ENCODE data around the gene TTLL13.
A peak's percentile ranks its signal among the peaks of the same experiment; 100 is the strongest.
"Not testable (repeated sequence)": the region's sequence is repeated elsewhere in the genome, so short reads cannot be mapped to it uniquely, and the experiment has no call there.

TTLL13 gene

GRCh38 chr15:90265271-90266060, 16.1 kb downstream of the TTLL13 start, which contains the start of gene NGRN:
Gene NGRN, plus strand, starts transcription at chr15:90265672. Its CDS starts 41 bp downstream, at chr15:90265713.
- Histone ChIP-seq H3K27me3 (ENCODE audit: control insufficient read depth in 1 of 2, insufficient read depth in 2 of 2, low read length in 2 of 2) (no peaks in the 10 kb centered on the region), H3K4me3 (ENCODE audit: low read length in 2 of 2) (peak within 1 kb of the TSS; percentile 92 to 95), H3K4me1 (ENCODE audit: control insufficient read depth, insufficient read depth, low read length) (peaks cover 30% of the 10 kb centered on the region), H3K9me3 (ENCODE audit: control insufficient read depth in 2 of 2, low read length in 2 of 2) (no peaks in the 10 kb centered on the region), H3K27ac (ENCODE audit: low read length) (peak within 1 kb of the TSS; percentile 95), H3K9ac (ENCODE audit: low read length in 2 of 2) (peak within 1 kb of the TSS; percentile 94 to 97), H3K36me3 (ENCODE audit: control insufficient read depth in 2 of 2, insufficient read depth in 2 of 2, low read length in 2 of 2) (peaks cover 0 to 6% of the 10 kb centered on the region in 2 donors)

GRCh38 chr15:90266061-90266431, 16.7 kb downstream of the TTLL13 start:
- peaks cover 30% of the 10 kb centered on the region for H3K4me1 ChIP-seq (ENCODE audit: control insufficient read depth, insufficient read depth, low read length)

GRCh38 chr15:90266485-90266884, 17.1 kb downstream of the TTLL13 start:
- Histone ChIP-seq H3K9me3 (ENCODE audit: control insufficient read depth in 2 of 2, low read length in 2 of 2) (no peaks in the 10 kb centered on the region), H3K4me3 (ENCODE audit: low read length in 2 of 2) (peak overlapping the region; percentile 92 to 95), H3K4me1 (ENCODE audit: control insufficient read depth, insufficient read depth, low read length) (peaks cover 30% of the 10 kb centered on the region), H3K27ac (ENCODE audit: low read length) (peak overlapping the region; percentile 95), H3K9ac (ENCODE audit: low read length in 2 of 2) (peak overlapping the region; percentile 94 to 97), H3K27me3 (ENCODE audit: control insufficient read depth in 1 of 2, insufficient read depth in 2 of 2, low read length in 2 of 2) (no peaks in the 10 kb centered on the region), H3K36me3 (ENCODE audit: control insufficient read depth in 2 of 2, insufficient read depth in 2 of 2, low read length in 2 of 2) (peaks cover 8 to 14% of the 10 kb centered on the region in 2 donors)

More at GRCh38 chr15:90266061-90266431, 16.7 kb downstream of the TTLL13 start:
- Histone ChIP-seq H3K4me3 (ENCODE audit: low read length in 2 of 2) (peak overlapping the region; percentile 92 to 95), H3K27ac (ENCODE audit: low read length) (peak overlapping the region; percentile 95), H3K36me3 (ENCODE audit: control insufficient read depth in 2 of 2, insufficient read depth in 2 of 2, low read length in 2 of 2) (peaks cover 4 to 10% of the 10 kb centered on the region in 2 donors), H3K9ac (ENCODE audit: low read length in 2 of 2) (peak overlapping the region; percentile 94 to 97), H3K27me3 (ENCODE audit: control insufficient read depth in 1 of 2, insufficient read depth in 2 of 2, low read length in 2 of 2) (no peaks in the 10 kb centered on the region), H3K9me3 (ENCODE audit: control insufficient read depth in 2 of 2, low read length in 2 of 2) (no peaks in the 10 kb centered on the region)

- no peaks in the 10 kb centered on the region for H3K27me3 ChIP-seq (ENCODE audit: control insufficient read depth in 1 of 2, insufficient read depth in 2 of 2, low read length in 2 of 2)
- peaks cover 18 to 26% of the 10 kb centered on the region in 2 donors for H3K36me3 ChIP-seq (ENCODE audit: control insufficient read depth in 2 of 2, insufficient read depth in 2 of 2, low read length in 2 of 2)
- no peaks in the 10 kb centered on the region for H3K9me3 ChIP-seq (ENCODE audit: control insufficient read depth in 2 of 2, low read length in 2 of 2)
- H3K27ac ChIP-seq (ENCODE audit: low read length), result no peak overlapping the region
- peaks cover 30% of the 10 kb centered on the region for H3K4me1 ChIP-seq (ENCODE audit: control insufficient read depth, insufficient read depth, low read length)
- no peak overlapping the region for H3K9ac ChIP-seq (ENCODE audit: low read length in 2 of 2)
- no peak overlapping the region for H3K4me3 ChIP-seq (ENCODE audit: low read length in 2 of 2)
These were observed 19.1 kb downstream of the TTLL13 start for GRCh38 chr15:90268415-90268814.

GRCh38 chr15:90270502-90271150, 21.3 kb downstream of the TTLL13 start:
- H3K4me1 ChIP-seq (ENCODE audit: control insufficient read depth, insufficient read depth, low read length), result peaks cover 21% of the 10 kb centered on the region
- peaks cover 21 to 29% of the 10 kb centered on the region in 2 donors for H3K36me3 ChIP-seq (ENCODE audit: control insufficient read depth in 2 of 2, insufficient read depth in 2 of 2, low read length in 2 of 2)
- no peaks in the 10 kb centered on the region for H3K27me3 ChIP-seq (ENCODE audit: control insufficient read depth in 1 of 2, insufficient read depth in 2 of 2, low read length in 2 of 2)
- no peaks in the 10 kb centered on the region for H3K9me3 ChIP-seq (ENCODE audit: control insufficient read depth in 2 of 2, low read length in 2 of 2)
- H3K9ac ChIP-seq (ENCODE audit: low read length in 2 of 2), result no peak overlapping the region
- no peak overlapping the region for H3K27ac ChIP-seq (ENCODE audit: low read length)
- H3K4me3 ChIP-seq (ENCODE audit: low read length in 2 of 2), result no peak overlapping the region

GRCh38 chr15:90271459-90272166, 22.3 kb downstream of the TTLL13 start:
- H3K9me3 ChIP-seq (ENCODE audit: control insufficient read depth in 2 of 2, low read length in 2 of 2), result no peaks in the 10 kb centered on the region
- no peak overlapping the region for H3K27ac ChIP-seq (ENCODE audit: low read length)
- no peaks in the 10 kb centered on the region for H3K27me3 ChIP-seq (ENCODE audit: control insufficient read depth in 1 of 2, insufficient read depth in 2 of 2, low read length in 2 of 2)
- H3K4me1 ChIP-seq (ENCODE audit: control insufficient read depth, insufficient read depth, low read length), result peaks cover 19% of the 10 kb centered on the region
- peaks cover 21 to 29% of the 10 kb centered on the region in 2 donors for H3K36me3 ChIP-seq (ENCODE audit: control insufficient read depth in 2 of 2, insufficient read depth in 2 of 2, low read length in 2 of 2)
- no peak overlapping the region for H3K4me3 ChIP-seq (ENCODE audit: low read length in 2 of 2)
- H3K9ac ChIP-seq (ENCODE audit: low read length in 2 of 2), result no peak overlapping the region

- H3K9ac ChIP-seq (ENCODE audit: low read length in 2 of 2); H3K27ac ChIP-seq (ENCODE audit: low read length); H3K27me3 ChIP-seq (ENCODE audit: control insufficient read depth in 1 of 2, insufficient read depth in 2 of 2, low read length in 2 of 2); H3K9me3 ChIP-seq (ENCODE audit: control insufficient read depth in 2 of 2, low read length in 2 of 2); H3K4me3 ChIP-seq (ENCODE audit: low read length in 2 of 2); H3K36me3 ChIP-seq (ENCODE audit: control insufficient read depth in 2 of 2, insufficient read depth in 2 of 2, low read length in 2 of 2); H3K4me1 ChIP-seq (ENCODE audit: control insufficient read depth, insufficient read depth, low read length): not testable (repeated sequence)
These were observed 29.1 kb downstream of the TTLL13 start for GRCh38 chr15:90278467-90278866.

GRCh38 chr15:90280743-90281142, 31.4 kb downstream of the TTLL13 start:
- not testable (repeated sequence) for H3K27me3 ChIP-seq (ENCODE audit: control insufficient read depth in 1 of 2, insufficient read depth in 2 of 2, low read length in 2 of 2); H3K4me1 ChIP-seq (ENCODE audit: control insufficient read depth, insufficient read depth, low read length); H3K9ac ChIP-seq (ENCODE audit: low read length in 2 of 2); H3K27ac ChIP-seq (ENCODE audit: low read length); H3K36me3 ChIP-seq (ENCODE audit: control insufficient read depth in 2 of 2, insufficient read depth in 2 of 2, low read length in 2 of 2); H3K9me3 ChIP-seq (ENCODE audit: control insufficient read depth in 2 of 2, low read length in 2 of 2); H3K4me3 ChIP-seq (ENCODE audit: low read length in 2 of 2)

- H3K27ac ChIP-seq (ENCODE audit: low read length); H3K9ac ChIP-seq (ENCODE audit: low read length in 2 of 2); H3K4me1 ChIP-seq (ENCODE audit: control insufficient read depth, insufficient read depth, low read length); H3K27me3 ChIP-seq (ENCODE audit: control insufficient read depth in 1 of 2, insufficient read depth in 2 of 2, low read length in 2 of 2); H3K9me3 ChIP-seq (ENCODE audit: control insufficient read depth in 2 of 2, low read length in 2 of 2); H3K4me3 ChIP-seq (ENCODE audit: low read length in 2 of 2); H3K36me3 ChIP-seq (ENCODE audit: control insufficient read depth in 2 of 2, insufficient read depth in 2 of 2, low read length in 2 of 2): not testable (repeated sequence)
These were observed 32.3 kb downstream of the TTLL13 start for GRCh38 chr15:90281637-90282036.

- H3K9ac ChIP-seq (ENCODE audit: low read length in 2 of 2), result no peak overlapping the region
- H3K36me3 ChIP-seq (ENCODE audit: control insufficient read depth in 2 of 2, insufficient read depth in 2 of 2, low read length in 2 of 2), result no peaks in the 10 kb centered on the region
- no peaks in the 10 kb centered on the region for H3K27me3 ChIP-seq (ENCODE audit: control insufficient read depth in 1 of 2, insufficient read depth in 2 of 2, low read length in 2 of 2)
- no peak overlapping the region for H3K27ac ChIP-seq (ENCODE audit: low read length)
- H3K4me3 ChIP-seq (ENCODE audit: low read length in 2 of 2), result no peak overlapping the region
- H3K9me3 ChIP-seq (ENCODE audit: control insufficient read depth in 2 of 2, low read length in 2 of 2), result no peaks in the 10 kb centered on the region
- H3K4me1 ChIP-seq (ENCODE audit: control insufficient read depth, insufficient read depth, low read length), result no peaks in the 10 kb centered on the region
These were observed 37.3 kb downstream of the TTLL13 start for GRCh38 chr15:90286678-90287077.

Data from stomach smooth muscle (tissue), 2 donors.